ENCODE results near the gene MARK4.
"Not testable (repeated sequence)": the region's sequence is repeated elsewhere in the genome, so short reads cannot be mapped to it uniquely, and the experiment has no call there.

The MARK4 gene

GRCh38 chr19:45243144-45243732, 7.8 kb upstream of the MARK4 start:
- DNase-seq (ENCODE audit: low read depth in 2 of 2), result no peak

- no peak for DNase-seq (ENCODE audit: low read depth in 2 of 2)
Measured at GRCh38 chr19:45244133-45244794, 6.8 kb upstream of the MARK4 start.

- no peak for DNase-seq (ENCODE audit: low read depth in 2 of 2)
Measured at GRCh38 chr19:45245334-45245787, 5.7 kb upstream of the MARK4 start, which contains the start of gene EXOC3L2. EXOC3L2 (minus strand) TSS chr19:45245407; CDS start chr19:45239045, 6,362 bp downstream.

GRCh38 chr19:45245826-45246225, 5.2 kb upstream of the MARK4 start:
- no peak for DNase-seq (ENCODE audit: low read depth in 2 of 2)

- DNase-seq (ENCODE audit: low read depth in 2 of 2), result no peak
Measured at GRCh38 chr19:45247136-45247535, 3.9 kb upstream of the MARK4 start.

GRCh38 chr19:45249261-45250033, 1.6 kb upstream of the MARK4 start:
- no peak for DNase-seq (ENCODE audit: low read depth in 2 of 2)

- no peak for DNase-seq (ENCODE audit: low read depth in 2 of 2)
Measured at GRCh38 chr19:45250216-45250831, 747 bp upstream of the MARK4 start.

- DNase-seq (ENCODE audit: low read depth in 2 of 2), result no peak
Measured at GRCh38 chr19:45251452-45252354, 632 bp downstream of the MARK4 start.

- DNase-seq (ENCODE audit: low read depth in 2 of 2), result no peak
Measured at GRCh38 chr19:45253396-45254027, 2.4 kb downstream of the MARK4 start.

- DNase-seq (ENCODE audit: low read depth in 2 of 2), result no peak
Measured at GRCh38 chr19:45254044-45254531, 3.0 kb downstream of the MARK4 start.

- no peak for DNase-seq (ENCODE audit: low read depth in 2 of 2)
Measured at GRCh38 chr19:45255611-45256157, 4.6 kb downstream of the MARK4 start.

GRCh38 chr19:45256836-45257235, 5.8 kb downstream of the MARK4 start:
- DNase-seq (ENCODE audit: low read depth in 2 of 2), result no peak

GRCh38 chr19:45258862-45259261, 7.8 kb downstream of the MARK4 start:
- no peak for DNase-seq (ENCODE audit: low read depth in 2 of 2)

- no peak for DNase-seq (ENCODE audit: low read depth in 2 of 2)
Measured at GRCh38 chr19:45262570-45262969, 11.5 kb downstream of the MARK4 start.

GRCh38 chr19:45263013-45263412, 11.9 kb downstream of the MARK4 start:
- no peak for DNase-seq (ENCODE audit: low read depth in 2 of 2)

GRCh38 chr19:45264781-45265317, 13.8 kb downstream of the MARK4 start:
- no peak for DNase-seq (ENCODE audit: low read depth in 2 of 2)

GRCh38 chr19:45265375-45265774, 14.3 kb downstream of the MARK4 start:
- no peak for DNase-seq (ENCODE audit: low read depth in 2 of 2)

GRCh38 chr19:45267296-45267695, 16.2 kb downstream of the MARK4 start:
- no peak for DNase-seq (ENCODE audit: low read depth in 2 of 2)

- not testable (repeated sequence) for DNase-seq (ENCODE audit: low read depth in 2 of 2)
Measured at GRCh38 chr19:45269939-45270338, 18.9 kb downstream of the MARK4 start.

Measured in activated CD4-positive, alpha-beta T cell treated with anti-CD3 and anti-CD28 coated beads for 24 hours (primary cell).